Subcutaneous abdominal adipose tissue (tissue), 5 donors: ENCODE data around the gene TENT5A.

Source experiments
- H3K27ac ChIP-seq: one replicate; pipeline ENCODE4 v1.7.0; 2013; ENCODE audit warnings: low read depth, mild to moderate bottlenecking, inconsistent platforms, low read length, moderate library complexity
- H3K27me3 ChIP-seq, 5 donors: one replicate each; pipeline ENCODE4 v1.7.0; 2013; ENCODE audit warnings: low read length in 5 of 5, inconsistent platforms in 1 of 5; ENCODE audit not compliant: control insufficient read depth in 5 of 5, insufficient read depth in 4 of 5
- H3K36me3 ChIP-seq, 5 donors: one replicate each; pipeline ENCODE4 v1.7.0; 2013; ENCODE audit warnings: low read length in 5 of 5; ENCODE audit not compliant: control insufficient read depth in 5 of 5, insufficient read depth in 5 of 5
- H3K4me1 ChIP-seq, 5 donors: one replicate each; pipeline ENCODE4 v1.7.0; 2013; ENCODE audit warnings: low read length in 5 of 5, mild to moderate bottlenecking in 3 of 5, moderate library complexity in 1 of 5; ENCODE audit not compliant: control insufficient read depth in 5 of 5, insufficient read depth in 5 of 5
- H3K4me3 ChIP-seq, 5 donors: one replicate each; pipeline ENCODE4 v1.7.0; 2013; ENCODE audit warnings: low read length in 5 of 5, low read depth in 1 of 5
- H3K9ac ChIP-seq, 5 donors: one replicate each; pipeline ENCODE4 v1.7.0; 2013; ENCODE audit warnings: low read length in 5 of 5, mild to moderate bottlenecking in 4 of 5, moderate library complexity in 3 of 5
- H3K9me3 ChIP-seq, 5 donors: one replicate each; pipeline ENCODE4 v1.7.0; 2013; ENCODE audit warnings: low read length in 5 of 5; ENCODE audit not compliant: control insufficient read depth in 5 of 5
- donor health status: healthy.
- donor health status: healthy.
- donor health status: healthy.
- donor health status: healthy.
- donor health status: healthy.

The TENT5A gene

GRCh38 chr6:81752921-81753710 lies 635 bp upstream of the TENT5A start:
- Histone ChIP-seq H3K36me3 (no peaks in the 10 kb centered on the region), H3K27me3 (no peaks in the 10 kb centered on the region), H3K27ac (peak overlapping the region; percentile 100), H3K4me3 (peak overlapping the region; percentile 94 to 98 (median 94)), H3K9ac (peak overlapping the region; percentile 74 to 94 (median 91)), H3K4me1 (peaks cover 3 to 41% (median 35%) of the 10 kb centered on the region in 5 donors), H3K9me3 (no peaks in the 10 kb centered on the region)

GRCh38 chr6:81751388-81752083 lies 945 bp downstream of the TENT5A start:
- Histone ChIP-seq H3K4me1 (peaks cover 3 to 47% (median 38%) of the 10 kb centered on the region in 5 donors), H3K9me3 (no peaks in the 10 kb centered on the region), H3K36me3 (peaks cover 0 to 3% (median 0%) of the 10 kb centered on the region in 5 donors), H3K27me3 (no peaks in the 10 kb centered on the region), H3K27ac (peak overlapping the region; percentile 100), H3K9ac (peak overlapping the region; percentile 56 to 89 (median 74)), H3K4me3 (peak overlapping the region; percentile 86 to 98 (median 94))

GRCh38 chr6:81750681-81751387 lies 1.6 kb downstream of the TENT5A start:
- Histone ChIP-seq H3K4me1 (peaks cover 3 to 47% (median 38%) of the 10 kb centered on the region in 5 donors), H3K9ac (peak overlapping the region; percentile 56 to 77 (median 72)), H3K27ac (peak overlapping the region; percentile 100)

GRCh38 chr6:81750200-81750599 lies 2.3 kb downstream of the TENT5A start:
- Histone ChIP-seq H3K27ac (peak overlapping the region; percentile 100), H3K9ac (peak overlapping the region; percentile 56 to 77 (median 72)), H3K4me1 (peaks cover 3 to 47% (median 38%) of the 10 kb centered on the region in 5 donors)

More at GRCh38 chr6:81750681-81751387, 1.6 kb downstream of the TENT5A start:
- Histone ChIP-seq H3K27me3 (no peaks in the 10 kb centered on the region), H3K9me3 (no peaks in the 10 kb centered on the region), H3K4me3 (peak overlapping the region; percentile 86 to 98 (median 94)), H3K36me3 (peaks cover 0 to 8% (median 3%) of the 10 kb centered on the region in 5 donors)

GRCh38 chr6:81749707-81750106 lies 2.8 kb downstream of the TENT5A start:
- Histone ChIP-seq H3K4me1 (peaks cover 3 to 47% (median 38%) of the 10 kb centered on the region in 5 donors), H3K9ac (peak overlapping the region; percentile 25 to 77 (median 59)), H3K27ac (peak overlapping the region; percentile 100), H3K27me3 (no peaks in the 10 kb centered on the region), H3K4me3 (peak overlapping the region; percentile 86 to 98 (median 94)), H3K9me3 (no peaks in the 10 kb centered on the region), H3K36me3 (peaks cover 0 to 8% (median 3%) of the 10 kb centered on the region in 5 donors)

More at GRCh38 chr6:81750200-81750599, 2.3 kb downstream of the TENT5A start:
- Histone ChIP-seq H3K9me3 (no peaks in the 10 kb centered on the region), H3K4me3 (peak overlapping the region; percentile 86 to 98 (median 94)), H3K36me3 (peaks cover 0 to 8% (median 3%) of the 10 kb centered on the region in 5 donors), H3K27me3 (no peaks in the 10 kb centered on the region)

- Histone ChIP-seq H3K4me3 (peak overlapping the region; percentile 86 to 98 (median 94)), H3K36me3 (peaks cover 0 to 8% (median 3%) of the 10 kb centered on the region in 5 donors), H3K27ac (peak overlapping the region; percentile 100), H3K9me3 (no peaks in the 10 kb centered on the region), H3K9ac (peak overlapping the region in 2 of 5 donors; percentile 13 to 68), H3K4me1 (peaks cover 3 to 43% (median 34%) of the 10 kb centered on the region in 5 donors), H3K27me3 (no peaks in the 10 kb centered on the region)
These were observed 3.5 kb downstream of the TENT5A start for GRCh38 chr6:81748994-81749393.

- H3K4me3 ChIP-seq, result no peak overlapping the region
- no peak overlapping the region for H3K27ac ChIP-seq
- no peak overlapping the region for H3K9ac ChIP-seq
- H3K36me3 ChIP-seq, result peaks cover 0 to 8% (median 3%) of the 10 kb centered on the region in 5 donors
- no peaks in the 10 kb centered on the region for H3K27me3 ChIP-seq
- no peaks in the 10 kb centered on the region for H3K9me3 ChIP-seq
- H3K4me1 ChIP-seq, result peaks cover 3 to 36% (median 32%) of the 10 kb centered on the region in 5 donors
These were observed 5.2 kb downstream of the TENT5A start for GRCh38 chr6:81747327-81747726.

GRCh38 chr6:81744131-81744530 lies 8.3 kb downstream of the TENT5A start:
- no peaks in the 10 kb centered on the region for H3K9me3 ChIP-seq
- peaks cover 0 to 12% (median 7%) of the 10 kb centered on the region in 5 donors for H3K4me1 ChIP-seq
- no peak overlapping the region for H3K4me3 ChIP-seq
- H3K27me3 ChIP-seq, result no peaks in the 10 kb centered on the region
- H3K9ac ChIP-seq, result no peak overlapping the region
- H3K36me3 ChIP-seq, result peaks cover 0 to 8% (median 3%) of the 10 kb centered on the region in 5 donors
- H3K27ac ChIP-seq, result no peak overlapping the region

- no peak overlapping the region for H3K27ac ChIP-seq
- no peaks in the 10 kb centered on the region for H3K27me3 ChIP-seq
- peaks cover 0 to 7% (median 2%) of the 10 kb centered on the region in 5 donors for H3K4me1 ChIP-seq
- peaks cover 0 to 8% (median 3%) of the 10 kb centered on the region in 5 donors for H3K36me3 ChIP-seq
- no peak overlapping the region for H3K4me3 ChIP-seq
- no peak overlapping the region for H3K9ac ChIP-seq
- H3K9me3 ChIP-seq, result no peaks in the 10 kb centered on the region
These were observed 8.8 kb downstream of the TENT5A start for GRCh38 chr6:81743649-81744048.
